GM18520 (cell line): ENCODE results near the gene SCAI.
"Not testable (repeated sequence)": the region's sequence is repeated elsewhere in the genome, so short reads cannot be mapped to it uniquely, and the experiment has no call there.

ENCODE experiments used
- ATAC-seq: cut with Tn5 transposase; IDR thresholded peaks from one replicate; pipeline ENCODE4 v1.9.1; 2021; ENCODE audit not compliant: unreplicated experiment

SCAI gene

GRCh38 chr9:125143377-125144090, at the start of gene SCAI:
Gene SCAI, minus strand, starts transcription at chr9:125143528. Its CDS starts 91 bp downstream, at chr9:125143437.
- ATAC-seq: peak; percentile 98

GRCh38 chr9:125190361-125190801, 47.1 kb upstream of the SCAI start:
- no peak for ATAC-seq

GRCh38 chr9:125189361-125190289, 46.3 kb upstream of the SCAI start, which contains the start of gene PPP6C:
Gene PPP6C, minus strand, starts transcription at chr9:125189803. Its CDS starts 85 bp downstream, at chr9:125189718.
- peak; percentile 98 for ATAC-seq

GRCh38 chr9:125189011-125189360, 45.7 kb upstream of the SCAI start:
- no peak for ATAC-seq

GRCh38 chr9:125183561-125183960, 40.2 kb upstream of the SCAI start:
- no peak for ATAC-seq

GRCh38 chr9:125183054-125183453, 39.7 kb upstream of the SCAI start:
- no peak for ATAC-seq

- ATAC-seq: not testable (repeated sequence)
Observed at GRCh38 chr9:125181756-125182155, 38.4 kb upstream of the SCAI start.

- ATAC-seq: no peak
Observed at GRCh38 chr9:125180876-125181275, 37.5 kb upstream of the SCAI start.

GRCh38 chr9:125179776-125180175, 36.4 kb upstream of the SCAI start:
- not testable (repeated sequence) for ATAC-seq

GRCh38 chr9:125177888-125178287, 34.6 kb upstream of the SCAI start:
- ATAC-seq: no peak

GRCh38 chr9:125176636-125177035, 33.3 kb upstream of the SCAI start:
- ATAC-seq: no peak

- ATAC-seq: no peak
Observed at GRCh38 chr9:125172031-125172755, 28.9 kb upstream of the SCAI start.

- ATAC-seq: no peak
Observed at GRCh38 chr9:125169895-125170294, 26.6 kb upstream of the SCAI start.

- no peak for ATAC-seq
Observed at GRCh38 chr9:125166762-125167161, 23.4 kb upstream of the SCAI start.

- not testable (repeated sequence) for ATAC-seq
Observed at GRCh38 chr9:125162891-125163290, 19.6 kb upstream of the SCAI start.

GRCh38 chr9:125161284-125161918, 18.1 kb upstream of the SCAI start:
- no peak for ATAC-seq

GRCh38 chr9:125160750-125161149, 17.4 kb upstream of the SCAI start:
- ATAC-seq: no peak

- no peak for ATAC-seq
Observed at GRCh38 chr9:125156551-125156950, 13.2 kb upstream of the SCAI start.

- no peak for ATAC-seq
Observed at GRCh38 chr9:125153712-125154367, 10.5 kb upstream of the SCAI start.

GRCh38 chr9:125151730-125152129, 8.4 kb upstream of the SCAI start:
- no peak for ATAC-seq
